BJ (cell line): ENCODE data around the gene ZGPAT. TPM values are rescaled to one million over a fixed set of nuclear protein-coding genes. Genes with fewer than 3 reads are reported as not detected.

Experiments
- CTCF ChIA-PET: fragments of 350-600 bp; formaldehyde crosslinking; extraction: SDS; loops from one replicate; lab custom pipeline; 2021; ENCODE audit warnings: antibody characterized with exemption, inconsistent platforms; lab: Yijun Ruan, JAX
- POLR2A ChIA-PET: fragments of 300-600 bp; sonication (Branson Sonifier 250); formaldehyde crosslinking; extraction: SDS; loops from one replicate; lab custom pipeline; 2021; ENCODE audit warnings: antibody characterized with exemption; lab: Charles Lee
- DNase-seq: peaks from one replicate; pipeline ENCODE4 v3.0.0-alpha.2; 2011; ENCODE audit warnings: low read depth
- H3K27me3 ChIP-seq: 2 replicates; pipeline ENCODE4 v1.6.0; 2011; ENCODE audit warnings: low read length; ENCODE audit not compliant: control insufficient read depth, insufficient read depth
- H3K36me3 ChIP-seq: 2 replicates; pipeline ENCODE4 v1.5.1; 2011; ENCODE audit warnings: low read length; ENCODE audit not compliant: control insufficient read depth, insufficient read depth
- H3K4me3 ChIP-seq: 2 replicates; pipeline ENCODE4 v1.5.1; 2011; ENCODE audit warnings: low read depth, mild to moderate bottlenecking, control low read depth, low read length
- polyA plus RNA-seq: library from polyadenylated mRNA; depleted of rRNA; stranded (reverse); fragments of >200 nt; gene quantifications from 2 replicates; pipeline ENCODE4 v1.2.3, GENCODE V29; 2011
- TF ChIP-seq, protein P1 (sequence below): IDR thresholded peaks from 2 replicates; pipeline ENCODE4 v1.5.1; 2011; ENCODE audit warnings: low read depth, mild to moderate bottlenecking, control low read depth, inconsistent platforms, low read length, moderate library complexity; ENCODE audit not compliant: insufficient read depth

The ZGPAT gene
- polyA plus RNA-seq, 1 experiment = 15.9 TPM

DNA sequence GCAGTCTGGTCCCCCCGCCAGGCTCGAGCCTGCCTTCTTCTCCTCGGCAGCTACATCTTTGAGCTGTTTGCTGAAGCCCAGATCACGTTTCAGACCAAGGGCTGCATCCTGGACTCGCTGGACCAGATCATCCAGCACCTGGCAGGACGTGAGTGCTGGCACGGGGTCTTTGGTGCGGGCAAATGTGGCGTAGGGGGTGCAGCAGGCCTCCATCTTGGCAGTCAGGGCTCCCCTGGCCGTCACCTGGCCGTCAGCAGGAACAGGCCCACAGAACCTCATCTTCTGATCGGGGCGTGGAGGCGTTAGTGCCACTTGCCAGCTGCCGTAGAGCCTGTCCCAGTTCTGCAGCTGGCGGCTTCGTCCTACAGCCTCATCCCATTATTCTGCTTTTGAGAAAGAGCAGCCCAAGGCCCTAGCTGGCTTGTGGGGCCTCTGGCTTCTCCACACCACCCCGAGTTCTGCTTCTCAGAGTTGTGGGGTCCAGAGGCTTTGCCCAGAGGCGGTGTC is 28.0 kb upstream of the ZGPAT start:
- POLR2A ChIA-PET = no interaction called here

DNA sequence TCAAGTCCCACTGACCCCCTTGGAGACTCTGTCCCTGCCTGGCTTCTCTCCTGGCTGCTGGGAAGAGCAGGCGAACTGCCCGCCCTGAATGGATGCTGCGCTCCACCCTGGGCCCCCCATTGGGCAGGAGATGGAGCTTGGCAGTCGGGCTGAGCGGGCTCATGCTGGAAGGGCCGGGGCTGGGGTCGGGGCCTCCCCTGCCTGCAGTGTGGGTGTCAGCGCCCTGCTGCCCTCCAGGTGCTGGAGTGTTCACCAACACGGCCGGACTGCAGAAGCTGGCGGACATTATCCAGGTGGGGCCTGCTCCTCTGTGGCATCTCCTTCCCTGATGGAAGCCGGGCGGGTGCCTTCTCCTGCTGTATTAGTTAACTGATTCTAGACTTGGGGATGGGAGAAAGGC is 27.4 kb upstream of the ZGPAT start:
- POLR2A ChIA-PET = no interaction called here
- TF ChIP-seq, protein P1, sequence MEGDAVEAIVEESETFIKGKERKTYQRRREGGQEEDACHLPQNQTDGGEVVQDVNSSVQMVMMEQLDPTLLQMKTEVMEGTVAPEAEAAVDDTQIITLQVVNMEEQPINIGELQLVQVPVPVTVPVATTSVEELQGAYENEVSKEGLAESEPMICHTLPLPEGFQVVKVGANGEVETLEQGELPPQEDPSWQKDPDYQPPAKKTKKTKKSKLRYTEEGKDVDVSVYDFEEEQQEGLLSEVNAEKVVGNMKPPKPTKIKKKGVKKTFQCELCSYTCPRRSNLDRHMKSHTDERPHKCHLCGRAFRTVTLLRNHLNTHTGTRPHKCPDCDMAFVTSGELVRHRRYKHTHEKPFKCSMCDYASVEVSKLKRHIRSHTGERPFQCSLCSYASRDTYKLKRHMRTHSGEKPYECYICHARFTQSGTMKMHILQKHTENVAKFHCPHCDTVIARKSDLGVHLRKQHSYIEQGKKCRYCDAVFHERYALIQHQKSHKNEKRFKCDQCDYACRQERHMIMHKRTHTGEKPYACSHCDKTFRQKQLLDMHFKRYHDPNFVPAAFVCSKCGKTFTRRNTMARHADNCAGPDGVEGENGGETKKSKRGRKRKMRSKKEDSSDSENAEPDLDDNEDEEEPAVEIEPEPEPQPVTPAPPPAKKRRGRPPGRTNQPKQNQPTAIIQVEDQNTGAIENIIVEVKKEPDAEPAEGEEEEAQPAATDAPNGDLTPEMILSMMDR = no peak
- peaks cover 13% of the 10 kb centered on the region for H3K36me3 ChIP-seq
- no peak for DNase-seq
- CTCF ChIA-PET = interaction anchor here (1.5 kb wide), 2 partner anchors 18 to 143 kb away, joined by 4 read pairs; partner anchors contain the start of gene PTK6
- no peaks in the 10 kb centered on the region for H3K27me3 ChIP-seq
- H3K4me3 ChIP-seq = no peak overlapping the region

More for the DNA sequence above, 28.0 kb upstream of the ZGPAT start:
- no peak for DNase-seq
- TF ChIP-seq, protein P1 = no peak
- CTCF ChIA-PET = interaction anchor here (1.5 kb wide), 2 partner anchors 18 to 142 kb away, joined by 4 read pairs; partner anchors contain the start of gene PTK6
- H3K27me3 ChIP-seq = no peaks in the 10 kb centered on the region
- H3K36me3 ChIP-seq = peaks cover 13% of the 10 kb centered on the region
- H3K4me3 ChIP-seq = no peak overlapping the region

DNA sequence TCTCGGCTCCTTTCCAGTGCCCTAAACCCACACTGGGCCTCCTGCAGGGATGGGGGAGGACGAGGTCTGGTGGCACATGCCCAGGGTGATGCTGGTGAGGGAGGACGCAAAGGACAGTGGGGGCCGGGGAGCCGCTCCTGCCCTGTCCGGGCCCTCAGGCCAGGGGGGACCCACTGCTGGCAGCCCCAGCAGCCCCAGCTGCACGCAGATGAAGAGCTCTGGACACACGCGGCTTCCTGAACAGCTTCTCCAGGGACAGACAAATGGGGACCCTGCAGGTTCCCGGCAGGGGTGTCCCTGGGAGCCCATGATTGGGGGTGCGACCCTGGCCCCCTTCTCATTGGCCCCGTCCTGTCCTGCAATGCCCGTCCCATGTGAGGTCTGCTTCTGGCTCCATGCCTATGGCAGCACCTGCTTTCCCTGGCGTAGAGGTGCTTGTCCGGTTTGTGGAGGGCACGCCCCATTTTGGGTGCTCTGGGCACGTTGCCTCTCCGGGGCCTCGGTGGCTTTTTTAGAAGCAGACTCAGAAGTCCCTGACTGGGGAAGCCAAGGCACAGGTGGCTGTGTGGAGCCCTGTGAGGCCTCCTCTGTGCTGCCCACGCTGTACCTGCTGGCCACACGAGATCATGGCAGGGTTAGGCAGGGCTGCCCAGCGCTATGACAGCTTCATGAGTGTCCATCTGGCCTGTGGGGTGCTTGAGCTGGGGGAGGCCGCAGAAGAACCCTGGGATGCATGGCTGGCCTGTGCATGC is 26.8 kb upstream of the ZGPAT start:
- Histone ChIP-seq H3K36me3 (peaks cover 13% of the 10 kb centered on the region), H3K4me3 (no peak overlapping the region), H3K27me3 (no peaks in the 10 kb centered on the region)
- DNase-seq = no peak
- ChIA-PET POLR2A (interaction anchor here (0.6 kb wide), 1 partner anchor 39 kb away, joined by 3 read pairs; no protein-coding TSS in a partner anchor), CTCF (interaction anchor here (1.5 kb wide), 2 partner anchors 19 to 144 kb away, joined by 4 read pairs; partner anchors contain the start of gene PTK6)
- TF ChIP-seq, protein P1 = no peak

DNA sequence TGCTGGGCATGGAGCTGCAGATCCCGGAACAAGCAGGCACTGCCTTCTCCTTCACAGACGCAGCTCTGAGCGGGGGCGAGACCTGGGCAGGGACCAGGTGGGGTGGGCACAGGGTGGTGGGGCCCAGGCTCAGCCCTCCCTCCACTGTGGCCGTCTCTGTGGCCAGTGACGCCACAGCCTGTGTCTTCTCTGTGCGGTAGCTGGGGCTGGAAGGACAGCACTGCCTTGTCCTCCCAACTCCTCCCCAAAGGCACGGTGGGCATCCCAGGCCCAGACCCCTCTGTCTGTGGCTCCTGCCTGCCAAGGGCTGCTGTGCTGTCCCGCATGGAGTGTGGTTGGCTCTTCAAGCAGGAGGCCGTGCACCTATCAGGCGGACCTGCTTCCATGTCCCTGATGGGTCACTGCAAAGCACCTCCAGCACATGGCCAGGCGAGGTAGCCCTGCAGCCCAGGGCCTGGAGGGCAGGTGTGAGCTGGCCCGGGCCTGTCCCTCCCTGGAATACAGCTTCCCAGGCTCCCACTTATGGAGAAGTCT is 26.2 kb upstream of the ZGPAT start:
- POLR2A ChIA-PET = interaction anchor here (0.6 kb wide), 1 partner anchor 40 kb away, joined by 3 read pairs; no protein-coding TSS in a partner anchor
- Histone ChIP-seq H3K36me3 (peaks cover 13% of the 10 kb centered on the region), H3K27me3 (no peaks in the 10 kb centered on the region), H3K4me3 (no peak overlapping the region)
- DNase-seq = no peak
- TF ChIP-seq, protein P1 = no peak
- CTCF ChIA-PET = interaction anchor here (0.7 to 0.9 kb wide), 2 partner anchors 158 to 161 kb away, joined by 3 to 4 read pairs; partner anchors contain the start of gene PPDPF
